Body of pancreas (tissue), 4 donors: ENCODE data around the gene HES1.

Experiments
- CTCF ChIP-seq, 7 experiments: fragments of 450-650 bp in 4 of 7; fragments of 200-600 bp in 3 of 7; sonication (generic) in 3 of 7; IDR thresholded peaks; one replicate each; pipeline ENCODE4 v1.5.1; 2016 to 2019; ENCODE audit warnings: antibody characterized with exemption in 7 of 7
- POLR2A ChIP-seq, 3 donors: fragments of 450-650 bp; IDR thresholded peaks; one replicate each; pipeline ENCODE4 v1.6.1; 2016; ENCODE audit warnings: antibody characterized with exemption in 3 of 3, mild to moderate bottlenecking in 2 of 3

GRCh38 chr3:194154346-194154745 is 18.4 kb downstream of the HES1 start:
- TF ChIP-seq POLR2A (IDR thresholded peaks at IDR 0.05) (no peak), CTCF (IDR thresholded peaks at IDR 0.05) (no peak)
